ENCODE measurements around the gene DAG1.

The DAG1 gene

GRCh38 chr3:49519296-49519695, 49.2 kb downstream of the DAG1 start:
- DNase-seq = no peak

- DNase-seq = no peak
Measured at GRCh38 chr3:49519916-49520385, 49.9 kb downstream of the DAG1 start.

GRCh38 chr3:49523756-49524747, 54.0 kb downstream of the DAG1 start:
- no peak for DNase-seq

- DNase-seq = no peak
Measured at GRCh38 chr3:49529567-49529966, 59.5 kb downstream of the DAG1 start.

GRCh38 chr3:49530231-49530630, 60.2 kb downstream of the DAG1 start:
- no peak for DNase-seq

GRCh38 chr3:49530701-49531100, 60.6 kb downstream of the DAG1 start:
- DNase-seq = no peak

- no peak for DNase-seq
Measured at GRCh38 chr3:49531218-49531617, 61.2 kb downstream of the DAG1 start.

- DNase-seq = no peak
Measured at GRCh38 chr3:49531715-49532114, 61.6 kb downstream of the DAG1 start.

- no peak for DNase-seq
Measured at GRCh38 chr3:49533031-49533430, 63.0 kb downstream of the DAG1 start.

- DNase-seq = no peak
Measured at GRCh38 chr3:49533786-49534519, 63.9 kb downstream of the DAG1 start.

GRCh38 chr3:49534581-49535441, 64.7 kb downstream of the DAG1 start:
- DNase-seq = no peak

- DNase-seq = no peak
Measured at GRCh38 chr3:49535971-49536874, 66.2 kb downstream of the DAG1 start.

GRCh38 chr3:49536875-49537533, 66.9 kb downstream of the DAG1 start:
- no peak for DNase-seq

- peak; percentile 91 for DNase-seq
Measured at GRCh38 chr3:49539659-49540560, 69.8 kb downstream of the DAG1 start.

GRCh38 chr3:49552087-49552486, 82.0 kb downstream of the DAG1 start:
- no peak for DNase-seq

GRCh38 chr3:49553324-49553691, 83.2 kb downstream of the DAG1 start:
- no peak for DNase-seq

GRCh38 chr3:49553692-49554632, 83.9 kb downstream of the DAG1 start, which contains the start of gene BSN:
Gene BSN (plus strand): TSS chr3:49554477. CDS start chr3:49554603, 126 bp downstream.
- DNase-seq = peak; percentile 88

- DNase-seq = no peak
Measured at GRCh38 chr3:49554633-49555265, 84.7 kb downstream of the DAG1 start.
